HepG2 (cell line): ENCODE data around the gene SDK1. TPM values are rescaled to one million over a fixed set of nuclear protein-coding genes. Genes with fewer than 3 reads are reported as not detected.

Experiments
- ATAC-seq: fragments of 200-7000 bp; cut with Tn5 transposase; 3 replicates; pipeline ENCODE4 v1.9.1; 2020; ENCODE audit warnings: mild to moderate bottlenecking, moderate library complexity
- BruUV-seq: library from RNA; stranded (reverse); fragments of 400-500 nt; replicated peaks from 2 replicates; lab custom pipeline; 2021; lab: Mats Ljungman, UMichigan
- CTCF ChIA-PET: fragments of 300-600 bp; formaldehyde crosslinking; extraction: SDS; loops from one replicate; lab custom pipeline; 2021; ENCODE audit warnings: low total read pairs, inconsistent platforms, low intra/inter-chr PET ratio; lab: Yijun Ruan, JAX
- POLR2A ChIA-PET: fragments of 350-600 bp; sonication (Branson Sonifier 250); formaldehyde crosslinking; loops from one replicate; lab custom pipeline; 2020; ENCODE audit warnings: antibody characterized with exemption, inconsistent platforms; lab: Yijun Ruan, JAX
- DNase-seq: peaks from one replicate; pipeline ENCODE4 v3.0.0-alpha.2; 2015; ENCODE audit warnings: low spot score
- FAIRE-seq: peaks from 3 replicates; lab custom pipeline; 2011; peaks lifted over from hg19 to GRCh38; lab: Jason Lieb, UNC
- H2AFZ ChIP-seq: one replicate; pipeline ENCODE4 v1.6.1; 2011; ENCODE audit warnings: low read length, inconsistent platforms
- H3K27ac ChIP-seq: fragments of 300-600 bp; 3 replicates; pipeline ENCODE4 v1.8.0; 2011; ENCODE audit warnings: mixed run types, mild to moderate bottlenecking, mixed read lengths, low read length, inconsistent platforms; ENCODE audit not compliant: insufficient read depth; ENCODE audit errors: extremely low read length
- H3K27me3 ChIP-seq, 2 experiments: fragments of 200-600 bp in 1 of 2; 2 replicates in 1 of 2; 3 replicates in 1 of 2; pipeline versions ENCODE4 v1.6.0 to v1.8.0; 2011; ENCODE audit warnings: low read length in 2 of 2, mild to moderate bottlenecking in 2 of 2, moderate library complexity in 2 of 2, inconsistent platforms in 1 of 2; ENCODE audit not compliant: insufficient read depth in 2 of 2, control insufficient read depth in 1 of 2
- H3K36me3 ChIP-seq, 2 experiments: fragments of 200-600 bp in 1 of 2; replicated peaks in 1 of 2; 2 replicates in 1 of 2; 3 replicates in 1 of 2; pipeline versions ENCODE4 v1.5.1 to v1.8.0; 2011; ENCODE audit warnings: low read length in 2 of 2, inconsistent platforms in 1 of 2; ENCODE audit not compliant: insufficient read depth in 2 of 2, control insufficient read depth in 1 of 2
- H3K4me1 ChIP-seq: 2 replicates; pipeline ENCODE4 v1.5.1; 2012; ENCODE audit warnings: low read length, inconsistent platforms; ENCODE audit not compliant: insufficient read depth
- H3K4me2 ChIP-seq: 2 replicates; pipeline ENCODE4 v1.6.0; 2011; ENCODE audit warnings: low read depth, low read length, inconsistent platforms
- H3K4me3 ChIP-seq, 3 experiments: fragments of 200-600 bp in 1 of 3; sonication (generic), shearing (Covaris generic) in 1 of 3; replicated peaks in 1 of 3; 2 replicates each; pipeline ENCODE4 v1.5.1; 2011 to 2016; ENCODE audit warnings: low read length in 3 of 3, inconsistent platforms in 2 of 3, low read depth in 2 of 3, mild to moderate bottlenecking in 2 of 3, control low read depth in 1 of 3, mixed read lengths in 1 of 3; ENCODE audit not compliant: insufficient read depth in 1 of 3
- H3K79me2 ChIP-seq: one replicate; pipeline ENCODE4 v1.6.1; 2011; ENCODE audit warnings: low read length, inconsistent platforms; ENCODE audit not compliant: insufficient read depth
- H3K9ac ChIP-seq: 2 replicates; pipeline ENCODE4 v1.6.0; 2011; ENCODE audit warnings: mild to moderate bottlenecking, low read depth, low read length, inconsistent platforms; ENCODE audit not compliant: insufficient read depth
- H3K9me3 ChIP-seq: 2 replicates; pipeline ENCODE4 v1.5.1; 2012; ENCODE audit warnings: mild to moderate bottlenecking, low read length
- H4K20me1 ChIP-seq: 2 replicates; pipeline ENCODE4 v1.6.0; 2011; ENCODE audit warnings: inconsistent platforms, mild to moderate bottlenecking, low read length, moderate library complexity; ENCODE audit not compliant: insufficient read depth
- ATM ChIP-seq: fragments of 450-650 bp; IDR thresholded peaks from 2 replicates; pipeline ENCODE4 v1.7.1; 2017; ENCODE audit warnings: mild to moderate bottlenecking, borderline replicate concordance
- CREB3 ChIP-seq: sonication (generic); formaldehyde crosslinking; IDR thresholded peaks from 2 replicates; pipeline ENCODE4 v1.5.0; 2020; ENCODE audit warnings: missing genetic modification reagents
- EHMT2 ChIP-seq: fragments of 200-600 bp; sonication (generic); IDR thresholded peaks from 2 replicates; pipeline ENCODE4 v1.7.0; 2017; ENCODE audit warnings: antibody characterized with exemption, low read depth, low read length, borderline replicate concordance
- NBN ChIP-seq: fragments of 450-650 bp; conservative IDR thresholded peaks from 2 replicates; pipeline ENCODE4 v1.6.1; 2017
- SRSF4 ChIP-seq: fragments of 200-400 bp; formaldehyde crosslinking; IDR thresholded peaks from one replicate; pipeline ENCODE4 v1.6.1; 2018; ENCODE audit warnings: mild to moderate bottlenecking, low read depth, low read length, moderate library complexity; ENCODE audit not compliant: poor library complexity, severe bottlenecking
- ZNF574 ChIP-seq: sonication (generic); formaldehyde crosslinking; IDR thresholded peaks from 2 replicates; pipeline ENCODE4 v1.4.0; 2020; ENCODE audit warnings: missing genetic modification reagents
- ZNF577 ChIP-seq: sonication (generic); formaldehyde crosslinking; IDR thresholded peaks from 2 replicates; pipeline ENCODE4 v1.4.0; 2020; ENCODE audit warnings: mild to moderate bottlenecking, low read depth, missing genetic modification reagents, borderline replicate concordance
- ZNF646 ChIP-seq: sonication (generic); formaldehyde crosslinking; IDR thresholded peaks from 2 replicates; pipeline ENCODE4 v1.9.0; 2021; ENCODE audit warnings: mild to moderate bottlenecking, missing genetic modification reagents
- ZNF660 ChIP-seq: sonication (generic); formaldehyde crosslinking; IDR thresholded peaks from 2 replicates; pipeline ENCODE4 v1.5.1; 2020; ENCODE audit warnings: mild to moderate bottlenecking, low read depth, missing genetic modification reagents, borderline replicate concordance
- ZUFSP ChIP-seq: sonication (generic); formaldehyde crosslinking; IDR thresholded peaks from 2 replicates; pipeline ENCODE4 v1.9.0; 2021; ENCODE audit warnings: missing genetic modification reagents, mild to moderate bottlenecking, borderline replicate concordance
- WGBS: methylation state at CpG from one replicate; pipeline ENCODE4 v1.1.6; 2017; ENCODE audit warnings: low lambda C conversion rate; 5-methylcytosine and 5-hydroxymethylcytosine counted together
- in situ Hi-C: cut with HindIII; loops from 2 replicates; pipeline ENCODE4 v1.10.0; 2017; ENCODE audit warnings: low pct_unique_long_range_greater_than_20kb; ENCODE audit not compliant: extremely low pct_ligation_motif_present
- intact Hi-C: fragments of 100-400 bp; cut with micrococcal nuclease; formaldehyde crosslinking; loops from one replicate; pipeline ENCODE4 v1.10.0; 2022; ENCODE audit not compliant: unreplicated experiment
- polyA plus RNA-seq, 8 experiments: library from polyadenylated mRNA; depleted of rRNA in 3 of 8; stranded (reverse) in 7 of 8; unstranded in 1 of 8; fragments of >200 nt; fragmentation: Illumina TruSeq in 4 of 8; extraction: Trizol in 4 of 8; gene quantifications; 2 replicates each; pipeline versions ENCODE4 v1.2.1 to v1.2.3, GENCODE V29; 2011 to 2016; ENCODE audit warnings: low read depth in 4 of 8, missing spikeins in 1 of 8, mixed read lengths in 1 of 8; ENCODE audit not compliant: insufficient read depth in 1 of 8
- total RNA-seq, 5 experiments: library from RNA; depleted of rRNA; stranded (reverse); fragments of >200 nt; fragmentation: Illumina TruSeq; extraction: Trizol; gene quantifications; 2 replicates each; pipeline ENCODE4 v1.2.3, GENCODE V29; 2016; ENCODE audit warnings: low read depth in 1 of 5

SDK1 gene
- total and polyA plus RNA-seq, 2 of the 13 experiments (the other 11 are each of a cell fraction or from before 2014, with no cell fraction given) = 0.35 to 2.4 TPM

- DNase-seq (no peak), ATAC-seq (no peak), FAIRE-seq (no peak)
- H3K79me2 ChIP-seq = no peaks in the 10 kb centered on the region
- no TSS peak for BruUV-seq
- no peak overlapping the region for H3K9ac ChIP-seq
- intact Hi-C loops (no loop called here), in situ Hi-C loops (no loop called here)
- WGBS = 55% methylated on average over 1 of the region's 1 CpG
- H3K27ac ChIP-seq = no peak overlapping the region
- H3K4me3 ChIP-seq = no peak overlapping the region
- peaks cover 5% of the 10 kb centered on the region; the same call in 1 of the 2 replicates for H3K9me3 ChIP-seq
- no peak for TF ChIP-seq CREB3
- no peak for TF ChIP-seq NBN
- TF ChIP-seq ZNF646 (CRISPR knock-in tag) = no peak
- no peak for TF ChIP-seq SRSF4
- TF ChIP-seq ZNF577 (CRISPR knock-in tag) = no peak
- no peak for TF ChIP-seq ZNF660 (CRISPR knock-in tag)
- no peak for TF ChIP-seq ZNF574
- TF ChIP-seq EHMT2 = no peak
- TF ChIP-seq ATM = no peak
- no peak for TF ChIP-seq ZUFSP (CRISPR knock-in tag)
- H3K4me2 ChIP-seq = no peak overlapping the region
- H2AFZ ChIP-seq = no peak overlapping the region
- ChIA-PET POLR2A (no interaction called here), CTCF (no interaction called here)
- H4K20me1 ChIP-seq = no peaks in the 10 kb centered on the region
- no peaks in the 10 kb centered on the region for H3K36me3 ChIP-seq
- 0 out of 2 replicates have a peak, but pooled peaks cover 16% of the 10 kb centered on the region for H3K4me1 ChIP-seq
- H3K27me3 ChIP-seq = no peaks in the 10 kb centered on the region
Measured at GRCh38 chr7:4024133-4024532, 723.1 kb downstream of the SDK1 start.
